H9 (cell line): ENCODE results near the gene OR56A3. TPM values are rescaled to one million over a fixed set of nuclear protein-coding genes. Genes with fewer than 3 reads are reported as not detected.

Source experiments
- DNase-seq: peaks from one replicate; pipeline ENCODE4 v3.0.0-alpha.2; 2017
- H2AFZ ChIP-seq: one replicate; pipeline ENCODE4 v1.6.1; 2013; ENCODE audit warnings: mild to moderate bottlenecking, low read length, control low read depth, moderate library complexity
- H2AK5ac ChIP-seq: 2 replicates; pipeline ENCODE4 v1.6.1; 2013; ENCODE audit warnings: low read length, control low read depth, mixed read lengths; ENCODE audit not compliant: insufficient read length
- H2BK120ac ChIP-seq: one replicate; pipeline ENCODE4 v1.6.1; 2013; ENCODE audit warnings: low read depth, mild to moderate bottlenecking, low read length, control low read depth, inconsistent platforms; ENCODE audit not compliant: poor library complexity, severe bottlenecking
- H2BK12ac ChIP-seq: 2 replicates; pipeline ENCODE4 v1.6.1; 2013; ENCODE audit warnings: low read length, control low read depth, mixed read lengths, low read depth; ENCODE audit not compliant: insufficient read length
- H2BK15ac ChIP-seq: 2 replicates; pipeline ENCODE4 v1.6.1; 2013; ENCODE audit warnings: low read depth, low read length, control low read depth
- H2BK20ac ChIP-seq: one replicate; pipeline ENCODE4 v1.6.1; 2013; ENCODE audit warnings: low read depth, mild to moderate bottlenecking, low read length, control low read depth, inconsistent platforms; ENCODE audit not compliant: poor library complexity, severe bottlenecking
- H2BK5ac ChIP-seq: 2 replicates; pipeline ENCODE4 v1.6.1; 2013; ENCODE audit warnings: low read length, control low read depth, mixed read lengths; ENCODE audit not compliant: insufficient read length
- H3K14ac ChIP-seq: 2 replicates; pipeline ENCODE4 v1.6.1; 2013; ENCODE audit warnings: low read length, control low read depth; ENCODE audit not compliant: insufficient read depth
- H3K18ac ChIP-seq: 2 replicates; pipeline ENCODE4 v1.6.1; 2013; ENCODE audit warnings: low read depth, mild to moderate bottlenecking, mixed read lengths, low read length, control low read depth; ENCODE audit not compliant: insufficient read length
- H3K23ac ChIP-seq: 2 replicates; pipeline ENCODE4 v1.6.1; 2013; ENCODE audit warnings: low read length, control low read depth, mixed read lengths, low read depth; ENCODE audit not compliant: insufficient read length
- H3K23me2 ChIP-seq: 2 replicates; pipeline ENCODE4 v1.6.1; 2013; ENCODE audit warnings: low read depth, mild to moderate bottlenecking, mixed read lengths, low read length, control low read depth; ENCODE audit not compliant: insufficient read length, poor library complexity, severe bottlenecking
- H3K27ac ChIP-seq: 2 replicates; pipeline ENCODE4 v1.5.1; 2013; ENCODE audit warnings: low read length, control low read depth, mixed read lengths, low read depth; ENCODE audit not compliant: insufficient read length
- H3K27me3 ChIP-seq: 2 replicates; pipeline ENCODE4 v1.6.1; 2013; ENCODE audit warnings: low read length, control low read depth, inconsistent platforms; ENCODE audit not compliant: insufficient read depth
- H3K4ac ChIP-seq: 2 replicates; pipeline ENCODE4 v1.6.1; 2013; ENCODE audit warnings: low read depth, mild to moderate bottlenecking, control low read depth, inconsistent platforms, low read length, moderate library complexity
- H3K4me1 ChIP-seq: 2 replicates; pipeline ENCODE4 v1.6.1; 2013; ENCODE audit warnings: low read length, control low read depth, inconsistent platforms; ENCODE audit not compliant: insufficient read depth
- H3K4me2 ChIP-seq: 2 replicates; pipeline ENCODE4 v1.6.1; 2013; ENCODE audit warnings: low read length, control low read depth, mixed read lengths; ENCODE audit not compliant: insufficient read length, insufficient read depth
- H3K56ac ChIP-seq: 2 replicates; pipeline ENCODE4 v1.6.1; 2013; ENCODE audit warnings: low read depth, mild to moderate bottlenecking, mixed read lengths, low read length, control low read depth; ENCODE audit not compliant: insufficient read length
- H3K79me1 ChIP-seq: 2 replicates; pipeline ENCODE4 v1.6.1; 2013; ENCODE audit warnings: low read depth, mild to moderate bottlenecking, moderate library complexity, low read length, control low read depth, inconsistent platforms; ENCODE audit not compliant: insufficient read depth, poor library complexity, severe bottlenecking
- H3K79me2 ChIP-seq: 2 replicates; pipeline ENCODE4 v1.6.1; 2013; ENCODE audit warnings: low read length, control low read depth, inconsistent platforms; ENCODE audit not compliant: insufficient read depth
- H3K9ac ChIP-seq: 2 replicates; pipeline ENCODE4 v1.6.1; 2013; ENCODE audit warnings: low read length, control low read depth, mixed read lengths; ENCODE audit not compliant: insufficient read length; ENCODE audit errors: extremely low read depth
- H3K9me3 ChIP-seq: one replicate; pipeline ENCODE4 v1.6.1; 2013; ENCODE audit warnings: low read depth, low read length, inconsistent platforms; ENCODE audit not compliant: control insufficient read depth
- H3T11ph ChIP-seq: one replicate; pipeline ENCODE4 v1.6.1; 2013; ENCODE audit warnings: mild to moderate bottlenecking, low read length, control low read depth, inconsistent platforms
- H4K20me1 ChIP-seq: one replicate; pipeline ENCODE4 v1.6.1; 2013; ENCODE audit not compliant: control insufficient read depth, insufficient read length, insufficient read depth
- H4K5ac ChIP-seq: 2 replicates; pipeline ENCODE4 v1.6.1; 2013; ENCODE audit warnings: low read depth, mild to moderate bottlenecking, mixed read lengths, low read length, control low read depth; ENCODE audit not compliant: insufficient read length
- H4K8ac ChIP-seq: replicated peaks from 2 replicates; pipeline ENCODE4 v1.6.1; 2013; ENCODE audit warnings: low read length, control low read depth, mixed read lengths, low read depth; ENCODE audit not compliant: insufficient read length
- H4K91ac ChIP-seq: 2 replicates; pipeline ENCODE4 v1.6.1; 2013; ENCODE audit warnings: low read depth, mild to moderate bottlenecking, moderate library complexity, mixed read lengths, low read length, control low read depth; ENCODE audit not compliant: insufficient read length
- H3K27ac Mint-ChIP-seq, 3 experiments: 2 replicates in 2 of 3; 3 replicates in 1 of 3; pipeline ENCODE4 v1.8.0; 2020 to 2021; ENCODE audit warnings: mixed read lengths in 3 of 3, mild to moderate bottlenecking in 1 of 3, moderate library complexity in 1 of 3
- H3K27me3 Mint-ChIP-seq: 2 replicates; pipeline ENCODE4 v1.8.0; 2021; ENCODE audit warnings: low read depth, mild to moderate bottlenecking, moderate library complexity, mixed read lengths
- H3K36me3 Mint-ChIP-seq, 3 experiments: 2 replicates in 2 of 3; 3 replicates in 1 of 3; pipeline ENCODE4 v1.8.0; 2020 to 2021; ENCODE audit warnings: low read depth in 3 of 3, mixed read lengths in 3 of 3; ENCODE audit not compliant: insufficient read depth in 1 of 3
- H3K4me1 Mint-ChIP-seq, 2 experiments: 2 replicates each; pipeline ENCODE4 v1.8.0; 2020; ENCODE audit warnings: mixed read lengths in 2 of 2
- H3K4me3 Mint-ChIP-seq, 2 experiments: 2 replicates in 1 of 2; 3 replicates in 1 of 2; pipeline ENCODE4 v1.8.0; 2020 to 2021; ENCODE audit warnings: mild to moderate bottlenecking in 2 of 2, mixed read lengths in 2 of 2, moderate library complexity in 1 of 2
- H3K9me3 Mint-ChIP-seq, 2 experiments: 2 replicates in 1 of 2; 3 replicates in 1 of 2; pipeline ENCODE4 v1.8.0; 2020; ENCODE audit warnings: mild to moderate bottlenecking in 2 of 2, mixed read lengths in 2 of 2, moderate library complexity in 1 of 2
- WGBS: extraction: QIAGEN DNeasy Blood & Tissue Kit; methylation state at CpG from one replicate; pipeline ENCODE4 v1.1.7; 2013; ENCODE audit warnings: missing lambda C conversion rate, low lambda C conversion rate, mixed read lengths; ENCODE audit not compliant: insufficient read length; ENCODE audit errors: extremely low coverage; 5-methylcytosine and 5-hydroxymethylcytosine counted together
- long read RNA-seq: library from polyadenylated mRNA; unstranded; transcript quantifications from one replicate; pipeline ENCODE4 v2.0.0, GENCODE V29; 2020
- total RNA-seq: library from RNA; stranded (reverse); gene quantifications from 2 replicates; pipeline ENCODE4 v1.2.1, GENCODE V29; 2021
- TF ChIP-seq, protein P1 (sequence below): fragments of 200-600 bp; sonication (generic); conservative IDR thresholded peaks from 3 replicates; pipeline ENCODE4 v1.8.0; 2021; ENCODE audit warnings: antibody characterized with exemption, mild to moderate bottlenecking

The OR56A3 gene, protein sequence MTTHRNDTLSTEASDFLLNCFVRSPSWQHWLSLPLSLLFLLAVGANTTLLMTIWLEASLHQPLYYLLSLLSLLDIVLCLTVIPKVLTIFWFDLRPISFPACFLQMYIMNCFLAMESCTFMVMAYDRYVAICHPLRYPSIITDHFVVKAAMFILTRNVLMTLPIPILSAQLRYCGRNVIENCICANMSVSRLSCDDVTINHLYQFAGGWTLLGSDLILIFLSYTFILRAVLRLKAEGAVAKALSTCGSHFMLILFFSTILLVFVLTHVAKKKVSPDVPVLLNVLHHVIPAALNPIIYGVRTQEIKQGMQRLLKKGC
- total RNA-seq = not detected in 2 replicates
- long read RNA-seq = 0 reads

DNA sequence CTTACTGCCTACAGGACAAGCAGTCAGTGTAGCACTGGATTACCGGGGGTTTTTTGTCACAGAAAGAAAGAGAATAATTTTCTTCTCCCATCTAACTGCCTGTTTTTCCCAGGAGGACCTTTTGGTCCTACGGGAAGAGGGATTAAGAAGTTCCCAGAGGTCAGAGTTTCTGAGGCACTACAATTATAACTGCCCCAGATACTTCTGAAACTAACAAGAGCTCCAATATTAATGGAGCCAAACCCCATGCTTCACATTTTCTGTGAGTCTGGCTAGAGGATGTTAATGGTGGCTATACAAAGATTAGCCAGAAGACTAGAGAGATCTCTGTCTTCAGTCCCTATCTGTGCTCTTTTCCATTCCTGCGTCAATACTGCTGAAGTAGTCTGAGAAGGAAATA lies at the start of gene OR56A3:
Gene OR56A3 (plus strand): TSS at position 301 of the 400 bp plus-strand sequence. CDS start 5,096 bp downstream, outside the sequence.
- Mint-ChIP-seq H3K36me3 (peaks cover 2 to 10% (median 6%) of the 10 kb centered on the region in 3 experiments; a peak in 5 of 7 replicates), H3K4me3 (no peak within 1 kb of the TSS), H3K27ac (no peak within 1 kb of the TSS; a peak in 1 of 7 replicates), H3K9me3 (peaks cover 9 to 16% of the 10 kb centered on the region in 2 experiments), H3K4me1 (no peaks in the 10 kb centered on the region), H3K27me3 (no peaks in the 10 kb centered on the region; the same call in 1 of the 2 replicates)
- no peak within 1 kb of the TSS for H2AK5ac ChIP-seq
- no peaks in the 10 kb centered on the region for H3K27me3 ChIP-seq
- no peak within 1 kb of the TSS for H3K4me2 ChIP-seq
- H2BK12ac ChIP-seq = no peak within 1 kb of the TSS
- H3K79me1 ChIP-seq = no peaks in the 10 kb centered on the region
- no peaks in the 10 kb centered on the region for H3K9me3 ChIP-seq
- H3K23ac ChIP-seq = no peak within 1 kb of the TSS
- H3K79me2 ChIP-seq = no peaks in the 10 kb centered on the region
- H3K23me2 ChIP-seq = no peaks in the 10 kb centered on the region
- H3K4me1 ChIP-seq = no peaks in the 10 kb centered on the region
- no peak within 1 kb of the TSS for H2BK5ac ChIP-seq
- no peak within 1 kb of the TSS for H3K4ac ChIP-seq
- no peak within 1 kb of the TSS for H2BK120ac ChIP-seq
- no peak within 1 kb of the TSS for H3K9ac ChIP-seq
- H2BK15ac ChIP-seq = no peak within 1 kb of the TSS
- TF ChIP-seq, protein P1, sequence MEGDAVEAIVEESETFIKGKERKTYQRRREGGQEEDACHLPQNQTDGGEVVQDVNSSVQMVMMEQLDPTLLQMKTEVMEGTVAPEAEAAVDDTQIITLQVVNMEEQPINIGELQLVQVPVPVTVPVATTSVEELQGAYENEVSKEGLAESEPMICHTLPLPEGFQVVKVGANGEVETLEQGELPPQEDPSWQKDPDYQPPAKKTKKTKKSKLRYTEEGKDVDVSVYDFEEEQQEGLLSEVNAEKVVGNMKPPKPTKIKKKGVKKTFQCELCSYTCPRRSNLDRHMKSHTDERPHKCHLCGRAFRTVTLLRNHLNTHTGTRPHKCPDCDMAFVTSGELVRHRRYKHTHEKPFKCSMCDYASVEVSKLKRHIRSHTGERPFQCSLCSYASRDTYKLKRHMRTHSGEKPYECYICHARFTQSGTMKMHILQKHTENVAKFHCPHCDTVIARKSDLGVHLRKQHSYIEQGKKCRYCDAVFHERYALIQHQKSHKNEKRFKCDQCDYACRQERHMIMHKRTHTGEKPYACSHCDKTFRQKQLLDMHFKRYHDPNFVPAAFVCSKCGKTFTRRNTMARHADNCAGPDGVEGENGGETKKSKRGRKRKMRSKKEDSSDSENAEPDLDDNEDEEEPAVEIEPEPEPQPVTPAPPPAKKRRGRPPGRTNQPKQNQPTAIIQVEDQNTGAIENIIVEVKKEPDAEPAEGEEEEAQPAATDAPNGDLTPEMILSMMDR = no peak
- no peak within 1 kb of the TSS for H3K18ac ChIP-seq
- no peak within 1 kb of the TSS for H2AFZ ChIP-seq
- no peak for DNase-seq
- H4K20me1 ChIP-seq = no peaks in the 10 kb centered on the region
- H3K56ac ChIP-seq = no peak within 1 kb of the TSS
- no peak within 1 kb of the TSS for H4K91ac ChIP-seq
- WGBS = no CpG with 5 or more reads among the region's 3 CpGs
- H2BK20ac ChIP-seq = no peak within 1 kb of the TSS
- no peak within 1 kb of the TSS for H4K8ac ChIP-seq
- no peak within 1 kb of the TSS for H3K27ac ChIP-seq
- no peak within 1 kb of the TSS for H4K5ac ChIP-seq
- H3K14ac ChIP-seq = no peak within 1 kb of the TSS
- H3T11ph ChIP-seq = no peak within 1 kb of the TSS
